SK-N-SH (cell line): Measurements from ENCODE around the gene CPVL.

Source experiments
- CTCF ChIP-seq: fragments of 200-600 bp; sonication (generic); IDR thresholded peaks from 2 replicates; pipeline ENCODE4 v1.6.1; 2017; ENCODE audit warnings: antibody characterized with exemption, mild to moderate bottlenecking, moderate library complexity
- EP300 ChIP-seq, 2 experiments: IDR thresholded peaks; 2 replicates each; pipeline versions ENCODE4 v1.4.0 to v1.6.1; 2012; ENCODE audit warnings: borderline replicate concordance in 1 of 2, low read depth in 1 of 2, low read length in 1 of 2
- EZH2phosphoT487 ChIP-seq: fragments of 200-600 bp; sonication (generic); IDR thresholded peaks from 2 replicates; pipeline ENCODE4 v1.6.1; 2017; ENCODE audit warnings: low read depth, mixed run types, mild to moderate bottlenecking, antibody characterized with exemption, moderate library complexity, borderline replicate concordance
- POLR2AphosphoS5 ChIP-seq: IDR thresholded peaks from 2 replicates; pipeline ENCODE4 v1.6.1; 2012; ENCODE audit warnings: low read depth, low read length
- RAD21 ChIP-seq: IDR thresholded peaks from 2 replicates; pipeline ENCODE4 v1.6.1; 2012; ENCODE audit warnings: mild to moderate bottlenecking, low read length
- RCOR1 ChIP-seq: fragments of 150-350 bp; IDR thresholded peaks from 2 replicates; pipeline ENCODE4 v1.6.1; 2017; ENCODE audit warnings: antibody characterized with exemption, low read length
- SIN3A ChIP-seq: IDR thresholded peaks from 2 replicates; pipeline ENCODE4 v1.6.1; 2012; ENCODE audit warnings: low read depth, mild to moderate bottlenecking, low read length, moderate library complexity, borderline replicate concordance
- TAF1 ChIP-seq: IDR thresholded peaks from 2 replicates; pipeline ENCODE4 v1.6.1; 2012; ENCODE audit warnings: low read depth, mild to moderate bottlenecking, low read length, moderate library complexity, borderline replicate concordance
- USF1 ChIP-seq: IDR thresholded peaks from 2 replicates; pipeline ENCODE4 v1.4.0; 2012; ENCODE audit warnings: low read depth, borderline replicate concordance
- USF2 ChIP-seq: fragments of 150-350 bp; IDR thresholded peaks from 2 replicates; pipeline ENCODE4 v1.6.1; 2017; ENCODE audit warnings: antibody characterized with exemption, low read length, low read depth, borderline replicate concordance
- TF ChIP-seq, protein P1 (sequence below): IDR thresholded peaks from 2 replicates; pipeline ENCODE4 v1.4.0; 2012; ENCODE audit warnings: low read depth
- TF ChIP-seq, protein P2 (sequence below): fragments of 150-350 bp; IDR thresholded peaks from 2 replicates; pipeline ENCODE4 v1.6.1; 2016; ENCODE audit warnings: mild to moderate bottlenecking, low read depth, low read length
- TF ChIP-seq, protein P3 (sequence below): IDR thresholded peaks from 2 replicates; pipeline ENCODE4 v1.4.0; 2012; ENCODE audit warnings: low read depth, borderline replicate concordance

DNA sequence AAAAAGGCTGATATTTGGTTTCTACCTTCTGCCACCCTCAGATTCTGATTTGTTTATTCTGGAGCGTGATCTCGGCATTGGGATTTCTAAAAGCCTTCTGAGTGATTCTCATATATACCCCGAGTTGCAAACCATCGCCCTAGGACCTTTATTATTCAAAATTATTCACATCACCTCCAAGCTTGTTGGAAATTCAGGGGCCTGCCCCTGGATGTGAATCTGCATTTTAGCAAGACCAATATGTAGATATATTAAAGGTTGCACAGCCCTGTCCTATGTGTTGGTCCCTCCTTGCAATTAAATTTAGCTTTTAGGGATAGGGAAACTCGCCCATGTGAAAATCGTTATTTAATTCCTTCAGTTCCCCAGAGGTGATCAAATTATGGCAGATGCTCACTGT, 39.3 kb upstream of the CPVL start:
- TF ChIP-seq EZH2phosphoT487 (no peak), USF2 (no peak), CTCF (no peak), USF1 (no peak), TAF1 (no peak), SIN3A (no peak), POLR2AphosphoS5 (no peak), RAD21 (no peak), RCOR1 (no peak), EP300 (IDR thresholded peaks at IDR 0.05; ENCODE audit: borderline replicate concordance in 1 of 2, low read depth in 1 of 2, low read length in 1 of 2) (no peak)
- TF ChIP-seq, protein P1, sequence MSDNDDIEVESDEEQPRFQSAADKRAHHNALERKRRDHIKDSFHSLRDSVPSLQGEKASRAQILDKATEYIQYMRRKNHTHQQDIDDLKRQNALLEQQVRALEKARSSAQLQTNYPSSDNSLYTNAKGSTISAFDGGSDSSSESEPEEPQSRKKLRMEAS = no peak
- TF ChIP-seq, protein P2, sequence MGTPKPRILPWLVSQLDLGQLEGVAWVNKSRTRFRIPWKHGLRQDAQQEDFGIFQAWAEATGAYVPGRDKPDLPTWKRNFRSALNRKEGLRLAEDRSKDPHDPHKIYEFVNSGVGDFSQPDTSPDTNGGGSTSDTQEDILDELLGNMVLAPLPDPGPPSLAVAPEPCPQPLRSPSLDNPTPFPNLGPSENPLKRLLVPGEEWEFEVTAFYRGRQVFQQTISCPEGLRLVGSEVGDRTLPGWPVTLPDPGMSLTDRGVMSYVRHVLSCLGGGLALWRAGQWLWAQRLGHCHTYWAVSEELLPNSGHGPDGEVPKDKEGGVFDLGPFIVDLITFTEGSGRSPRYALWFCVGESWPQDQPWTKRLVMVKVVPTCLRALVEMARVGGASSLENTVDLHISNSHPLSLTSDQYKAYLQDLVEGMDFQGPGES = no peak
- TF ChIP-seq, protein P3, sequence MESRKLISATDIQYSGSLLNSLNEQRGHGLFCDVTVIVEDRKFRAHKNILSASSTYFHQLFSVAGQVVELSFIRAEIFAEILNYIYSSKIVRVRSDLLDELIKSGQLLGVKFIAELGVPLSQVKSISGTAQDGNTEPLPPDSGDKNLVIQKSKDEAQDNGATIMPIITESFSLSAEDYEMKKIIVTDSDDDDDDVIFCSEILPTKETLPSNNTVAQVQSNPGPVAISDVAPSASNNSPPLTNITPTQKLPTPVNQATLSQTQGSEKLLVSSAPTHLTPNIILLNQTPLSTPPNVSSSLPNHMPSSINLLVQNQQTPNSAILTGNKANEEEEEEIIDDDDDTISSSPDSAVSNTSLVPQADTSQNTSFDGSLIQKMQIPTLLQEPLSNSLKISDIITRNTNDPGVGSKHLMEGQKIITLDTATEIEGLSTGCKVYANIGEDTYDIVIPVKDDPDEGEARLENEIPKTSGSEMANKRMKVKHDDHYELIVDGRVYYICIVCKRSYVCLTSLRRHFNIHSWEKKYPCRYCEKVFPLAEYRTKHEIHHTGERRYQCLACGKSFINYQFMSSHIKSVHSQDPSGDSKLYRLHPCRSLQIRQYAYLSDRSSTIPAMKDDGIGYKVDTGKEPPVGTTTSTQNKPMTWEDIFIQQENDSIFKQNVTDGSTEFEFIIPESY = no peak
